ENCODE measurements around the gene LIMS2.

The LIMS2 gene

GRCh38 chr2:127631997-127632581 is 43.2 kb downstream of the LIMS2 start:
- no peak for DNase-seq

- DNase-seq = no peak
Measured at GRCh38 chr2:127631541-127631996, 43.8 kb downstream of the LIMS2 start.

GRCh38 chr2:127630864-127631540 is 44.3 kb downstream of the LIMS2 start:
- no peak for DNase-seq

- DNase-seq = no peak
Measured at GRCh38 chr2:127630096-127630863, 45.0 kb downstream of the LIMS2 start.

- no peak for DNase-seq
Measured at GRCh38 chr2:127629637-127630036, 45.7 kb downstream of the LIMS2 start.

- DNase-seq = no peak
Measured at GRCh38 chr2:127628767-127629614, 46.3 kb downstream of the LIMS2 start.

GRCh38 chr2:127627740-127628571 is 47.4 kb downstream of the LIMS2 start:
- DNase-seq = no peak

- DNase-seq = no peak
Measured at GRCh38 chr2:127626917-127627739, 48.2 kb downstream of the LIMS2 start.

- DNase-seq = no peak
Measured at GRCh38 chr2:127626175-127626574, 49.2 kb downstream of the LIMS2 start.

- DNase-seq = no peak
Measured at GRCh38 chr2:127625572-127625951, 49.8 kb downstream of the LIMS2 start.

GRCh38 chr2:127624756-127625571 is 50.4 kb downstream of the LIMS2 start:
- no peak for DNase-seq

GRCh38 chr2:127624320-127624755 is 51.0 kb downstream of the LIMS2 start:
- DNase-seq = no peak

- no peak for DNase-seq
Measured at GRCh38 chr2:127623388-127624319, 51.7 kb downstream of the LIMS2 start.

- DNase-seq = no peak
Measured at GRCh38 chr2:127622561-127623387, 52.6 kb downstream of the LIMS2 start.

- no peak for DNase-seq
Measured at GRCh38 chr2:127621981-127622431, 53.3 kb downstream of the LIMS2 start.

GRCh38 chr2:127620866-127621265 is 54.5 kb downstream of the LIMS2 start:
- no peak for DNase-seq

- DNase-seq = no peak
Measured at GRCh38 chr2:127619877-127620705, 55.2 kb downstream of the LIMS2 start.

Data from central memory CD4-positive, alpha-beta T cell (primary cell).